Activated T-cell treated with anti-CD3 and anti-CD28 coated beads, Interleukin-2, amount 50 U/mL, for 4 hours (primary cell): ENCODE measurements around the gene SPANXD. TPM values are rescaled to one million over a fixed set of nuclear protein-coding genes. Genes with fewer than 3 reads are reported as not detected.
"Not testable (repeated sequence)": the region's sequence is repeated elsewhere in the genome, so short reads cannot be mapped to it uniquely, and the experiment has no call there.

Experiments
- ATAC-seq, 2 donors: fragments of 200-7000 bp; cut with Tn5 transposase; one replicate each; pipeline ENCODE4 v1.10.0; 2021
- DNase-seq: peaks from one replicate; pipeline ENCODE4 v3.0.0-alpha.2; 2020
- H3K27me3 Mint-ChIP-seq: one replicate; pipeline ENCODE4 v1.8.0; 2021; ENCODE audit warnings: low read depth, mixed read lengths
- H3K36me3 Mint-ChIP-seq: one replicate; pipeline ENCODE4 v1.8.0; 2022; ENCODE audit warnings: mixed read lengths; ENCODE audit not compliant: insufficient read depth
- H3K4me1 Mint-ChIP-seq: one replicate; pipeline ENCODE4 v1.8.0; 2021; ENCODE audit warnings: low read depth, mixed read lengths
- H3K4me3 Mint-ChIP-seq: one replicate; pipeline ENCODE4 v1.8.0; 2021; ENCODE audit warnings: mild to moderate bottlenecking, moderate library complexity, mixed read lengths
- H3K9me3 Mint-ChIP-seq: one replicate; pipeline ENCODE4 v1.8.0; 2021; ENCODE audit warnings: mixed read lengths
- total RNA-seq, 3 donors: library from RNA; stranded (reverse); gene quantifications; one replicate each; pipeline ENCODE4 v1.2.1, GENCODE V29; 2021

Gene SPANXD, protein sequence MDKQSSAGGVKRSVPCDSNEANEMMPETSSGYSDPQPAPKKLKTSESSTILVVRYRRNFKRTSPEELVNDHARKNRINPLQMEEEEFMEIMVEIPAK
- not detected for total RNA-seq

DNA sequence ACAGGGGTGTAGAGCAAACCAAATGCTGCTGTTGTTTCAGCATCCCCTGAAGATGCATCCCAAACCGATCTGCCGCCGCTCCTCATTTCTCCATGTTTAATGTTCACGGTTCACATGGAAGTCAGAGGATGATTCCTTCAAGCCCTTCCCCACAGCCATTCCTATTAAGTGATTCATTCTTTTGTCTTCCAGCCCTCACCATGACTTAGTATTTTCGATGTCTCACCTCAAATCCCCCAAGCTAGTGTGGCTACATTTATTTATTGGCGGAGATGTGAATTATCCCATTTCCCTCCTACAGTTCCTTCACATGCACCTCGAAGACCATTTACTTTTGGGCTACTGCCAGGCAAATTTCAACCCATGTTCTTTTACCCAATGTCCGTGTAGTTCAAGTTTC lies at the start of gene SPANXD:
TSS of gene SPANXD (minus strand) at position 101 of the 400 bp plus-strand sequence. CDS start 334 bp downstream, outside the sequence.
- not testable (repeated sequence) for H3K27me3 Mint-ChIP-seq, DNase-seq, H3K9me3 Mint-ChIP-seq, H3K4me3 Mint-ChIP-seq, ATAC-seq, H3K4me1 Mint-ChIP-seq, H3K36me3 Mint-ChIP-seq

DNA sequence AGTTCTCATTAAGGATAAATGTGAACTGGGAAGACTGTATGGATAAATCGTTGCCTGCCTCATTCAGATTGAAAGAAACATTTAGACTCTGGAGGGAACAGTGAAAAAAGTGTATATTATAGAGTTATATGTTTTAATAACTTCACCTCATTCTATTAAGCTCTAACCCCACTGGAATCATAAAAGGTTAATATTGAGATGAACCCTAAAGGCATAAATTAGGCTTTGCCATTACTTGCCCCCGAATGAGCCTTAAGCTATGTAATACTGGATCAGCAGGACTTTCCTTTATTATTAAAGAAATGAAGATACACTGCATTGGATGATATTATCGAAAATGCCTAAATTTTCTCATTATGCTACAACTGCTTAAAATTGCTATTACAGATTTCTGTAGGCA lies 44.1 kb upstream of the SPANXD start:
- Mint-ChIP-seq H3K27me3 (no peaks in the 10 kb centered on the region), H3K9me3 (no peaks in the 10 kb centered on the region)
- no peak for ATAC-seq

DNA sequence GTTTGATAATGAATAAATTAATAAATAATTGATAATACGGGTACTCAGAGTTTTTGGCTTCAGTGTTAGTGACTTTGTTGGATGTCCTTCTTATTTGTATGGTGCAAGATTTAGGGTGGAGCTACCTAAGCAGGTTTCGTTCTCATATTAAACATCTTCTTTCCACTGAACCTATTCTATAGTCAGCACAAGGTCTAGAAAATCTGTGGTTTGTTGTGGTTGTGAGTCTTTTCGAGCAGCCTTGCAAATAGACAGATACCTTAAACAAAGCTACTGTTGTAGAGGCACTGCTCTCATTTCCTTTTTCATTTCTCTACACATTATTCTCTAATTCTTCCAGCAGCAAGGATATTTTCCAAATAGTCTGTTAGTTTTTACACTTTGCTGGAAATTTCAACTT lies 38.1 kb upstream of the SPANXD start:
- H3K36me3 Mint-ChIP-seq, result no peaks in the 10 kb centered on the region
- ATAC-seq (no peak), DNase-seq (no peak)
- H3K4me1 Mint-ChIP-seq, result no peaks in the 10 kb centered on the region
- H3K27me3 Mint-ChIP-seq, result no peaks in the 10 kb centered on the region
- no peaks in the 10 kb centered on the region for H3K9me3 Mint-ChIP-seq
- no peak overlapping the region for H3K4me3 Mint-ChIP-seq

More for the DNA sequence above, 44.1 kb upstream of the SPANXD start:
- Mint-ChIP-seq H3K4me3 (no peak overlapping the region), H3K36me3 (no peaks in the 10 kb centered on the region), H3K4me1 (no peaks in the 10 kb centered on the region)
- DNase-seq, result no peak

DNA sequence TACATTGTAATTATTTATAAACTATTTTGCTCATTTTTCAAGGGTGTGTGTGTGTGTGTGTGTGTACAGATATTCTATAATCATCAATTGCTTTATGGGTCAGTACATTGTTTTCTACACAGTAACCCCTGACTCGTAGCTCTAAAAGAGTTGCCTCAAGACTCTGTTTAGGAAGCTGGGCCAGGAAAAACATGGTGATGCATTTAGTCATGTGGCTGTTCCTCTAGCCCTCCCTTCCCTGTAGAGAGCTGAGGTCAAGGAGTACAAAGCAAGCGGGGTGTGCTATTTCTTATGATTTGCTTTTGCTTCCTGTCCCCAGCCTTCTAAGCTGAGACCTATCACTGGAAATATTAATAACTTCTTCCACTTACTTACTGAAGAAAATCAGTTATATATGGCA lies 34.8 kb upstream of the SPANXD start:
- Mint-ChIP-seq H3K27me3 (no peaks in the 10 kb centered on the region), H3K36me3 (no peaks in the 10 kb centered on the region), H3K4me1 (no peaks in the 10 kb centered on the region), H3K4me3 (no peak overlapping the region), H3K9me3 (no peaks in the 10 kb centered on the region)
- ATAC-seq (no peak), DNase-seq (no peak)

DNA sequence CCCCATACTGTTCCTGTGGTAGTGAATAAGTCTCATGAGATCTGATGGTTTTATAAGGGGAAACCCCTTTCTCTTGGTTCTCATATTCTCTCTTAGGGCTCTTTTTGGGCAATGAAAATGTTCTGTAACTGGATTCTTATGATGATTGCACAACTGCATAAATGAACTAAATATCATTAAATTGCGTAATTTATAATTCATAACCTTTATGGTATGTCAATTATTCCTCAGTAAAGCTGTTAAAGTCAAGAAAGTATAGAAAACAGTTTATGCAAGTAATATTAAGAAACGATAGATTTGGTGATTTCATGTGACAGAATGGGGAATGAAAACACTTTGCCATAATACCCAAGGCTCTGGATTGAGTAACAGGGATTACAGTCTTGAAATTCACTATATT lies 33.5 kb upstream of the SPANXD start:
- no peaks in the 10 kb centered on the region for H3K4me1 Mint-ChIP-seq
- H3K4me3 Mint-ChIP-seq, result no peak overlapping the region
- H3K27me3 Mint-ChIP-seq, result no peaks in the 10 kb centered on the region
- H3K36me3 Mint-ChIP-seq, result no peaks in the 10 kb centered on the region
- no peak for DNase-seq
- no peak for ATAC-seq
- no peaks in the 10 kb centered on the region for H3K9me3 Mint-ChIP-seq

DNA sequence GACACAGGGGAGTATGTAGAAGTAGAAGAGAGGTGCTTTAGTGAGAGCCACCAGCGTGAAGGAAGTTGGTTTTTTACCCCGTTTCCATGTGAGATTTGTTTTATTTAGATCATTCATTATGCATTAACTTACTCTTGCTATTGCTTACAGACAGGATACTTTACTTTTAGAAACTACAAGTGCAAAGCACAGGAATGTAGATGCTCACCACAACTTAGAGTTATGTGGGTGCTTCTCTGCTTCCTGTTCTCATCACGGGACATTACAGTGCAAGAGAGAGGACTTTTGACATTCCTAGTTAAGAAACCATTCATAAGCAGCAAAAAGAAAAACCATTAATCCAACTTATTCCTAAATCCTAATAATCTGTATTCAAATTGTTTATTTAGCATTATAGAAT lies 25.6 kb upstream of the SPANXD start:
- no peak for ATAC-seq
- no peak for DNase-seq
- H3K36me3 Mint-ChIP-seq, result no peaks in the 10 kb centered on the region
- no peaks in the 10 kb centered on the region for H3K27me3 Mint-ChIP-seq
- no peaks in the 10 kb centered on the region for H3K4me1 Mint-ChIP-seq
- peaks cover 5% of the 10 kb centered on the region for H3K9me3 Mint-ChIP-seq
- no peak overlapping the region for H3K4me3 Mint-ChIP-seq

DNA sequence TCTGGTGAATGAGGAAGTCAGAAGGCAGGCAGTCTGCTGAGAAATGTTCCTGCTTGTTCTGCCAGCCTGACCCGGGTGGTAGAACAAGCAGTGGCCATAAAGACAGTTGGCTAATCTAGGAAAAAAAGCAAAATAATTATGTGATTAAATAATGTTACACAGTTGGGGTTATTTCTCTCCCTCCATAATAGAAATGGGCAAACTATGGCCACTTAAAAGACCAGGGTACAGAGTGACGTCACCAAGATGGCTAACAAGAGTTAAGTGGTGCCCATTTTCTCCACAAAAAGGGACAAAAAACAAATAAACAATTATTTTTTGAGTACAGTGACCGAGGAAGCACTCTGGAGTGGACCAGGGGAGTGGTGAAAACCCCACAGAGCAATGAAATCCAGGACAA lies 16.1 kb upstream of the SPANXD start:
- no peaks in the 10 kb centered on the region for H3K9me3 Mint-ChIP-seq

DNA sequence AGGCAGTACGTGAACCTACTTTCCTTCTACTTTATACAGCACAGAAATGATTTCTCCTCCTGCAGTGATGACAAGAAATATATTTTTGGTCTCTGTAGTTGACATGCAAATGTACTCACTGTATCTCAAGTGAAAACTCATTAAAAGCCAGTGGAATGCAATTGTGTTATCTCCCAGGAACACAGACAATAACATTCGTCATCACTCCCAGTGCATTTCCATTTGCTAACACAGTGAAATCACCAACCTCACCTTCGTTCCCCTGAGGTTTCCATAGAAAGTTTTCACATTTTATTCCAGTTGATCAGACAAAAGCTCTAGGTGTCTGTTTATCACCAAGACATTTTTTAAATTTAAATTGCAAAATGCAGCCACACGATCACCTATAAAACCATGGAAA lies 2.5 kb upstream of the SPANXD start:
- DNase-seq (no peak), ATAC-seq (no peak)
- Mint-ChIP-seq H3K4me3 (no peak overlapping the region), H3K4me1 (no peaks in the 10 kb centered on the region), H3K36me3 (no peaks in the 10 kb centered on the region), H3K9me3 (no peaks in the 10 kb centered on the region), H3K27me3 (no peaks in the 10 kb centered on the region)

More for the DNA sequence above, 16.1 kb upstream of the SPANXD start:
- Mint-ChIP-seq H3K36me3 (no peaks in the 10 kb centered on the region), H3K4me1 (no peaks in the 10 kb centered on the region), H3K4me3 (no peak overlapping the region), H3K27me3 (no peaks in the 10 kb centered on the region)
- ATAC-seq, result no peak
- no peak for DNase-seq

DNA sequence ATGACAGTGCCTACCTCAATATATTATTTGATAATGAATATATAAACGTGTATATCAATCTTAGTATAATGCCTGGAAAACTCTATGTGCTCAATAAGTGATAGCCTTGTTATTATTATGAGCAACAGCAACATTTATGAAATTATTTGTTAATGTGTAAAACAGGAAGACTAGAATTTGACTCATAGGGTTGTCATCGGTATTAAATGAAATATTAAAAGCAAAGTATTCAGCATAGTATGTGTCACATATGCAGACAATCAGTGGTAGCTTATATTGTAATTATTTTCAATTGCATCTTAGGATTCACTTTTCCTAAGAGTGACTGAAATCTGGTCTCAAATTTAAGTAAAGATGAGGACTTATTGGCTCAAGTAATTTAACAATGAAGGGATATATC lies 24.6 kb downstream of the SPANXD start:
- DNase-seq, result no peak
- H3K4me3 Mint-ChIP-seq, result no peak overlapping the region
- no peaks in the 10 kb centered on the region for H3K27me3 Mint-ChIP-seq
- H3K4me1 Mint-ChIP-seq, result no peaks in the 10 kb centered on the region
- no peaks in the 10 kb centered on the region for H3K36me3 Mint-ChIP-seq
- no peak for ATAC-seq
- H3K9me3 Mint-ChIP-seq, result no peaks in the 10 kb centered on the region

DNA sequence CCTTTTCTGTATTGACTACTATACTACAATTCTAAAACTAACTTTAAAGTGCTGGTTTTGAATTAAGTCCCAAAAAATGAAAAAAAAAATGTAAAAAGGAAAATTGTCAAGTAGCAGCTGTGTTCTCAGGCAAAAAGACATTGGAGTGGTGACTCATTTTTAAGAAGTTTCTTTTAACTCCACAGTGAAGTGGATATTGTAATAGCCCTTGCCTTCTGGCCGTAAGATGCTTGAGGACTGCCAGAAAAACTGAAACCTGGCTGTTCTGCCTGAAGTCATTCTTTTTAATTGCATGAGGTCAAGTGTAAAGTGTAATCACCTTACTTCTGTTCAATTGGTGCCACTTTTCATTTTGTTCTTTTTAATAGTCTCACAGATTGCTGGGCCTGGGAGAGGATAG lies 28.9 kb downstream of the SPANXD start:
- DNase-seq, result no peak
- ATAC-seq, result no peak
- Mint-ChIP-seq H3K4me1 (no peaks in the 10 kb centered on the region), H3K9me3 (no peaks in the 10 kb centered on the region), H3K36me3 (no peaks in the 10 kb centered on the region), H3K27me3 (no peaks in the 10 kb centered on the region), H3K4me3 (no peak overlapping the region)

DNA sequence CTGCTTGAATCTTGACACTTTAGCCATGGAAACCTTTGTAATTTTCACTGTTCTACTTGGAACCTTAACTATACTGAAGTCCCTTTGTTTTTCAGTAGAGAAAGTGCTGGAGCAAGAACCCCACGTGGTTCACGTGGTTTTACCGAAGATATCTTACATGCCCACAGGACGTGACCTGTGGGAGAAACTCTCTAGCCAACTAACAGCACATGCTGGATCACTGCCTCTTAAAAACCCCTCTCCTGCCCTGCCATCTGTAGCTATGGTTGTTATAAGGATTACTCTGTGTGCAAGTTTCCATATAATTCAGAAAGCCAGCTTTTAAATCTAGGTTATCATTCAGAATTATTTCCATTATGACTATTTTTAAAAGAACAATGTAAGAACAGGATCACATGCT lies 30.2 kb downstream of the SPANXD start:
- Mint-ChIP-seq H3K9me3 (no peaks in the 10 kb centered on the region), H3K36me3 (no peaks in the 10 kb centered on the region), H3K4me1 (no peaks in the 10 kb centered on the region), H3K27me3 (no peaks in the 10 kb centered on the region), H3K4me3 (no peak overlapping the region)
- ATAC-seq (no peak), DNase-seq (no peak)

DNA sequence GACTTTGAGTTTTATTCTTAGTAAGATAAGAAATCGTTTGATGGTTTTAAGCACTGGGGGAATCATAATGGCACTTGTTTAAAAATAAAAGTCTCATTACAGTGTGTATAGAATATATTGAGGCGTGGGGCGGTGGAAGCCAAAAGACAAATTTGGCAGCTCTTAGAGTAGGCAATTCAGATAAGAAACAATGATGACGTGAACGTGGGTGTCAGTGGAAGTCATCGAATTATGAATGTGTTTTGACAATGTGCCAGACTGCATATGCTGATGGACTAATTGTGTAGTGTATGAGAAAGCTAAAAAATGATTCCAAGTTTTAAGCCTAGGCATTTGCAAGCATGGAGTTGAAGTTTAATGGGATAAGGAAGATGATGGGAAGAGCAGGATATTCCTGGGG lies 35.8 kb downstream of the SPANXD start:
- H3K27me3 Mint-ChIP-seq, result no peaks in the 10 kb centered on the region
- no peaks in the 10 kb centered on the region for H3K9me3 Mint-ChIP-seq
- DNase-seq (no peak), ATAC-seq (no peak)
- H3K4me1 Mint-ChIP-seq, result no peaks in the 10 kb centered on the region
- no peaks in the 10 kb centered on the region for H3K36me3 Mint-ChIP-seq
- H3K4me3 Mint-ChIP-seq, result no peak overlapping the region

DNA sequence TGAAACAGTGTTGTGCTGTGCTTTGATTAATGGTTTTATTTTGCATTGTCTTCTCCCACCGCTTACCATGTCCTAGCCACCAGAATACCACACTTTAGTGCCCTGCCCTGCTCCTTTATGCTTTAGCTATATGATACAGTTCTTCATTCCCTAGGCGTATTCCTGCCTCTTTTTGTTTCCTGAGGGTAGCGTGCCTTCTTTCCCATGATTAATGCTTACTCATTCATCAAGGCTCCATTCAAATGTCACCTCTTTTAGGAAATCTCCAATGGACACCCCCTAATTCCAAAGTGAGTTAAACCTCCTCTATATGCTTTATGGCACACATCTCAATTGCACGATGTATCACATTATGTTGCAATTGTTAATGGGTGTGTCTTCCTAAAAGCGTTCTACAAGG lies 46.3 kb downstream of the SPANXD start:
- no peak for ATAC-seq
- H3K4me1 Mint-ChIP-seq, result no peaks in the 10 kb centered on the region
- no peak overlapping the region for H3K4me3 Mint-ChIP-seq
- H3K9me3 Mint-ChIP-seq, result no peaks in the 10 kb centered on the region
- DNase-seq, result no peak
- no peaks in the 10 kb centered on the region for H3K27me3 Mint-ChIP-seq
- H3K36me3 Mint-ChIP-seq, result no peaks in the 10 kb centered on the region
